ENCODE results near the gene ZNF317. TPM values are rescaled to one million over a fixed set of nuclear protein-coding genes. Genes with fewer than 3 reads are reported as not detected.

Gene ZNF317
- polyA plus RNA-seq, 3 donors = 17.3 to 25.5 (median 20.7) TPM

- Histone ChIP-seq H3K79me2 (ENCODE audit: insufficient read depth, low read length) (peaks cover 99% of the 10 kb centered on the region), H3K9ac (ENCODE audit: insufficient read depth, low read length, poor library complexity, severe bottlenecking) (no peak overlapping the region), H3K9me3 (replicated peaks in 1 of 2; ENCODE audit: control insufficient read depth in 1 of 2, insufficient read depth in 1 of 2, low read length in 2 of 2) (peaks cover 52 to 61% of the 10 kb centered on the region in 2 donors), H3K27me3 (ENCODE audit: control insufficient read depth in 2 of 2, insufficient read depth in 2 of 2, low read length in 2 of 2) (no peaks in the 10 kb centered on the region), H2AFZ (ENCODE audit: insufficient read depth, low read depth, low read length, poor library complexity, severe bottlenecking) (no peak overlapping the region), H3K4me1 (ENCODE audit: control insufficient read depth in 1 of 2, insufficient read depth in 2 of 2, low read length in 2 of 2) (peaks cover 13 to 19% of the 10 kb centered on the region in 2 donors), H3K27ac (ENCODE audit: low read depth in 1 of 2, low read length in 2 of 2) (no peak overlapping the region), H4K20me1 (ENCODE audit: insufficient read depth, low read length) (peaks cover 23% of the 10 kb centered on the region), H3K4me3 (replicated peaks in 1 of 3; ENCODE audit: low read depth in 2 of 3, low read length in 3 of 3) (no peak overlapping the region), H3K36me3 (replicated peaks in 1 of 2; ENCODE audit: control insufficient read depth in 1 of 2, insufficient read depth in 2 of 2, low read length in 2 of 2) (peaks cover 18 to 56% of the 10 kb centered on the region in 2 donors), H3K4me2 (replicated peaks; ENCODE audit: extremely low read depth, low read length, poor library complexity, severe bottlenecking) (no peak overlapping the region)
- Mint-ChIP-seq H3K27ac (no peak overlapping the region), H3K27me3 (ENCODE audit: low read depth in 3 of 3) (no peaks in the 10 kb centered on the region), H3K4me3 (no peak overlapping the region), H3K36me3 (peaks cover 57 to 72% of the 10 kb centered on the region in 2 donors), H3K9me3 (peaks cover 40 to 57% (median 53%) of the 10 kb centered on the region in 7 donors), H3K4me1 (peaks cover 32% of the 10 kb centered on the region)
- no peak for DNase-seq
- 93% methylated on average over 5 of the region's 5 CpGs for WGBS (ENCODE audit: insufficient coverage)
- TF ChIP-seq, protein P1, sequence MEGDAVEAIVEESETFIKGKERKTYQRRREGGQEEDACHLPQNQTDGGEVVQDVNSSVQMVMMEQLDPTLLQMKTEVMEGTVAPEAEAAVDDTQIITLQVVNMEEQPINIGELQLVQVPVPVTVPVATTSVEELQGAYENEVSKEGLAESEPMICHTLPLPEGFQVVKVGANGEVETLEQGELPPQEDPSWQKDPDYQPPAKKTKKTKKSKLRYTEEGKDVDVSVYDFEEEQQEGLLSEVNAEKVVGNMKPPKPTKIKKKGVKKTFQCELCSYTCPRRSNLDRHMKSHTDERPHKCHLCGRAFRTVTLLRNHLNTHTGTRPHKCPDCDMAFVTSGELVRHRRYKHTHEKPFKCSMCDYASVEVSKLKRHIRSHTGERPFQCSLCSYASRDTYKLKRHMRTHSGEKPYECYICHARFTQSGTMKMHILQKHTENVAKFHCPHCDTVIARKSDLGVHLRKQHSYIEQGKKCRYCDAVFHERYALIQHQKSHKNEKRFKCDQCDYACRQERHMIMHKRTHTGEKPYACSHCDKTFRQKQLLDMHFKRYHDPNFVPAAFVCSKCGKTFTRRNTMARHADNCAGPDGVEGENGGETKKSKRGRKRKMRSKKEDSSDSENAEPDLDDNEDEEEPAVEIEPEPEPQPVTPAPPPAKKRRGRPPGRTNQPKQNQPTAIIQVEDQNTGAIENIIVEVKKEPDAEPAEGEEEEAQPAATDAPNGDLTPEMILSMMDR (IDR thresholded peaks at IDR 0.05) = no peak
- intact Hi-C loops (cut with micrococcal nuclease) = loop anchor here (5.0 to 10.0 kb wide), 6 partner anchors 160 to 650 kb away; partner anchors contain the start of genes ZNF699 (in 2 of the 2), MBD3L1 (in 1 of the 2), ZNF121 (in 1 of the 2) and ZNF266 (in 1 of the 2)
These were observed 4.7 kb downstream of the ZNF317 start for GRCh38 chr19:9144920-9145319.

DNA sequence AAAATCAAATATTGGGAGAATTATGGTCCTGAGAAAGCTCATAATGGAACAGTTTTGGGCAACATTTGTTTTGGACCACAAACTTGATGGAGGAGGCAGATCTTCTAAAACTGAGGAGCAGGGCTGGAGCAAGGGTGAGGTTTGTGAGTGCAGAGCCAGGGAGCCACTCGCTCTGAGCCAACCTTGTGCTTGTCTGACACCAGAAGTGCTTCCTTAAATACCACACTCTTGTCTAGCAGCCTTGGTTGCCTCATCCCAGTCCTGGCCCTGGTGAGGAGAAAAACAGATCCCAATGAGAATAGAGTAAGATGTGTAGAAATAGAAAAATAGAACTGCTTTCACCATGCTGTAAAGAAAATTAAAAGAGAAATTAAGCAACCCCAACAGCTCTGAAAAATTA is 6.7 kb downstream of the ZNF317 start:
- Mint-ChIP-seq H3K9me3 (peaks cover 54 to 70% (median 69%) of the 10 kb centered on the region in 7 donors), H3K4me3 (no peak overlapping the region), H3K27ac (no peak overlapping the region), H3K4me1 (peaks cover 23% of the 10 kb centered on the region), H3K36me3 (peaks cover 72 to 87% of the 10 kb centered on the region in 2 donors), H3K27me3 (ENCODE audit: low read depth in 3 of 3) (no peaks in the 10 kb centered on the region)
- no peak overlapping the region for H2AFZ ChIP-seq (ENCODE audit: insufficient read depth, low read depth, low read length, poor library complexity, severe bottlenecking)
- H3K4me3 ChIP-seq (replicated peaks in 1 of 3; ENCODE audit: low read depth in 2 of 3, low read length in 3 of 3) = no peak overlapping the region
- H3K27me3 ChIP-seq (ENCODE audit: control insufficient read depth in 2 of 2, insufficient read depth in 2 of 2, low read length in 2 of 2) = no peaks in the 10 kb centered on the region
- H3K9ac ChIP-seq (ENCODE audit: insufficient read depth, low read length, poor library complexity, severe bottlenecking) = no peak overlapping the region
- no peak overlapping the region for H3K4me2 ChIP-seq (replicated peaks; ENCODE audit: extremely low read depth, low read length, poor library complexity, severe bottlenecking)
- H3K79me2 ChIP-seq (ENCODE audit: insufficient read depth, low read length) = peaks cover 100% of the 10 kb centered on the region
- peaks cover 70 to 80% of the 10 kb centered on the region in 2 donors for H3K9me3 ChIP-seq (replicated peaks in 1 of 2; ENCODE audit: control insufficient read depth in 1 of 2, insufficient read depth in 1 of 2, low read length in 2 of 2)
- H4K20me1 ChIP-seq (ENCODE audit: insufficient read depth, low read length) = peaks cover 40% of the 10 kb centered on the region
- H3K36me3 ChIP-seq (replicated peaks in 1 of 2; ENCODE audit: control insufficient read depth in 1 of 2, insufficient read depth in 2 of 2, low read length in 2 of 2) = peaks cover 18 to 76% of the 10 kb centered on the region in 2 donors
- no CpG with 5 or more reads among the region's 1 CpG for WGBS (ENCODE audit: insufficient coverage)
- TF ChIP-seq, protein P1 (IDR thresholded peaks at IDR 0.05) = no peak
- no peak overlapping the region for H3K27ac ChIP-seq (ENCODE audit: low read depth in 1 of 2, low read length in 2 of 2)
- intact Hi-C loops (cut with micrococcal nuclease) = loop anchor here (5.0 to 10.0 kb wide), 5 partner anchors 158 to 648 kb away; partner anchors contain the start of genes ZNF699 (in 2 of the 2), ZNF121 (in 1 of the 2) and ZNF266 (in 1 of the 2)
- H3K4me1 ChIP-seq (ENCODE audit: control insufficient read depth in 1 of 2, insufficient read depth in 2 of 2, low read length in 2 of 2) = peaks cover under 1 to 2% of the 10 kb centered on the region in 2 donors
- no peak for DNase-seq
